ENCODE measurements around the gene CBX8. TPM values are rescaled to one million over a fixed set of nuclear protein-coding genes. Genes with fewer than 3 reads are reported as not detected.

Gene CBX8
- total and polyA plus RNA-seq, 2 of the 13 experiments (the other 11 are each of a cell fraction or from before 2014, with no cell fraction given): 0.34 to 12.6 TPM

DNA sequence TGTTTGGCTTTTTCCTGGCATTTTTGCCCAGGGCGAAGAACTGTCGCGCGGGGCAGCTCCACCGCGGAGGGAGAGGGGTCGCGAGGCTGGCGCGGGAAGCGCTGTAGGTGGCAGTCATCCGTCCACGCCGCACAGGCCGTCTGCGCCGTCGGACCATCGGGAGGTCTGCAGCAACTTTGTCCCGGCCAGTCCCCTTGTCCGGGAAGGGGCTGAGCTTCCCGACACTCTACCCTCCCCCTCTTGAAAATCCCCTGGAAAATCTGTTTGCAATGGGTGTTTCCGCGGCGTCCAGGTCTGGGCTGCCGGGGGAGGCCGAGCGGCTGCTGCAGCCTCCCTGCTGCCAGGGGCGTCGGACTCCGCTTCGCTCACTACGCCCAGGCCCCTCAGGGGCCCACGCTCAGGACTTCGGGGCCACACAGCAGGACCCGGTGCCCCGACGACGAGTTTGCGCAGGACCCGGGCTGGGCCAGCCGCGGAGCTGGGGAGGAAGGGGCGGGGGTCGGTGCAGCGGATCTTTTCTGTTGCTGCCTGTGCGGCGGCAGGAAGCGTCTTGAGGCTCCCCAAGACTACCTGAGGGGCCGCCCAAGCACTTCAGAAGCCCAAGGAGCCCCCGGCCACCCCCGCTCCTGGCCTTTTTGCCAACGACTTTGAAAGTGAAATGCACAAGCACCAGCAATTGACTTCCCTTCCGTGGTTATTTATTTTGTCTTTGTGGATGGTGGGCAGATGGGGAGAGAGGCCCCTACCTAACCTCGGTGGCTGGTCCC lies 44.7 kb upstream of the CBX8 start:
- FAIRE-seq (no peak), ATAC-seq (no peak), DNase-seq (ENCODE audit: low spot score) (no peak)
- H3K4me1 ChIP-seq (ENCODE audit: insufficient read depth, low read length): peaks cover 66% of the 10 kb centered on the region
- H3K4me2 ChIP-seq (ENCODE audit: low read depth, low read length): 0 out of 2 replicates have a peak overlapping the region, but pooled peaks have one; percentile 18
- H3K36me3 ChIP-seq (replicated peaks in 1 of 2; ENCODE audit: control insufficient read depth in 1 of 2, insufficient read depth in 2 of 2, low read length in 2 of 2): peaks cover 0 to 5% of the 10 kb centered on the region in 2 experiments; a peak in 3 of 5 replicates
- intact Hi-C loops (cut with micrococcal nuclease; ENCODE audit: unreplicated experiment): no loop called here
- in situ Hi-C loops (cut with HindIII; ENCODE audit: extremely low pct_ligation_motif_present, low pct_unique_long_range_greater_than_20kb): loop anchor here (5.0 kb wide), 1 partner anchor 86 kb away; no protein-coding TSS in a partner anchor
- no TSS peak for BruUV-seq (replicated peaks)
- peaks cover 21% of the 10 kb centered on the region for H4K20me1 ChIP-seq (ENCODE audit: insufficient read depth, low read length)
- H3K27me3 ChIP-seq (ENCODE audit: control insufficient read depth in 1 of 2, insufficient read depth in 2 of 2, low read length in 2 of 2): no peaks in the 10 kb centered on the region; a peak in 1 of 5 replicates
- H3K9me3 ChIP-seq (ENCODE audit: low read length): no peaks in the 10 kb centered on the region
- H2AFZ ChIP-seq (ENCODE audit: low read length): no peak overlapping the region
- H3K4me3 ChIP-seq (replicated peaks in 1 of 3; ENCODE audit: insufficient read depth in 1 of 3, low read depth in 2 of 3, low read length in 3 of 3): no peak overlapping the region; a peak in 1 of 6 replicates
- H3K9ac ChIP-seq (ENCODE audit: insufficient read depth, low read depth, low read length): no peak overlapping the region
- CTCF ChIA-PET (ENCODE audit: low intra/inter-chr PET ratio, low total read pairs): no interaction called here
- H3K79me2 ChIP-seq (ENCODE audit: insufficient read depth, low read length): peaks cover 21% of the 10 kb centered on the region
- 71% methylated on average over 48 of the region's 55 CpGs for WGBS (ENCODE audit: low lambda C conversion rate)
- no peak overlapping the region for H3K27ac ChIP-seq (ENCODE audit: extremely low read length, insufficient read depth, low read length)
- POLR2A ChIA-PET: interaction anchor here (0.7 to 9.7 kb wide), 9 partner anchors 8 to 149 kb away, joined by 3 to 333 read pairs (median 4); partner anchors contain the start of gene CBX8
- TF ChIP-seq ZNF431 (CRISPR knock-in tag; IDR thresholded peaks at IDR 0.05; ENCODE audit: borderline replicate concordance, low read depth): no peak
- TF ChIP-seq, protein P1, sequence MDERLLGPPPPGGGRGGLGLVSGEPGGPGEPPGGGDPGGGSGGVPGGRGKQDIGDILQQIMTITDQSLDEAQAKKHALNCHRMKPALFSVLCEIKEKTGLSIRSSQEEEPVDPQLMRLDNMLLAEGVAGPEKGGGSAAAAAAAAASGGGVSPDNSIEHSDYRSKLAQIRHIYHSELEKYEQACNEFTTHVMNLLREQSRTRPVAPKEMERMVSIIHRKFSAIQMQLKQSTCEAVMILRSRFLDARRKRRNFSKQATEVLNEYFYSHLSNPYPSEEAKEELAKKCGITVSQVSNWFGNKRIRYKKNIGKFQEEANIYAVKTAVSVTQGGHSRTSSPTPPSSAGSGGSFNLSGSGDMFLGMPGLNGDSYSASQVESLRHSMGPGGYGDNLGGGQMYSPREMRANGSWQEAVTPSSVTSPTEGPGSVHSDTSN (CRISPR knock-in tag; IDR thresholded peaks at IDR 0.05): no peak
- no peak for TF ChIP-seq HCFC1 (IDR thresholded peaks at IDR 0.05; ENCODE audit: low read depth, low read length)
- no peak for TF ChIP-seq ZNF263 (CRISPR knock-in tag; IDR thresholded peaks at IDR 0.05)
- TF ChIP-seq ZNF30 (CRISPR knock-in tag; IDR thresholded peaks at IDR 0.05): no peak
- no peak for TF ChIP-seq STAT5B (CRISPR knock-in tag; IDR thresholded peaks at IDR 0.05)
- TF ChIP-seq, protein P2, sequence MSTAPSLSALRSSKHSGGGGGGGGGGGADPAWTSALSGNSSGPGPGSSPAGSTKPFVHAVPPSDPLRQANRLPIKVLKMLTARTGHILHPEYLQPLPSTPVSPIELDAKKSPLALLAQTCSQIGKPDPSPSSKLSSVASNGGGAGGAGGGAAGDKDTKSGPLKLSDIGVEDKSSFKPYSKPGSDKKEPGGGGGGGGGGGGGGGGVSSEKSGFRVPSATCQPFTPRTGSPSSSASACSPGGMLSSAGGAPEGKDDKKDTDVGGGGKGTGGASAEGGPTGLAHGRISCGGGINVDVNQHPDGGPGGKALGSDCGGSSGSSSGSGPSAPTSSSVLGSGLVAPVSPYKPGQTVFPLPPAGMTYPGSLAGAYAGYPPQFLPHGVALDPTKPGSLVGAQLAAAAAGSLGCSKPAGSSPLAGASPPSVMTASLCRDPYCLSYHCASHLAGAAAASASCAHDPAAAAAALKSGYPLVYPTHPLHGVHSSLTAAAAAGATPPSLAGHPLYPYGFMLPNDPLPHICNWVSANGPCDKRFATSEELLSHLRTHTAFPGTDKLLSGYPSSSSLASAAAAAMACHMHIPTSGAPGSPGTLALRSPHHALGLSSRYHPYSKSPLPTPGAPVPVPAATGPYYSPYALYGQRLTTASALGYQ (CRISPR knock-in tag; IDR thresholded peaks at IDR 0.05): no peak
- TF ChIP-seq HMG20A (CRISPR knock-in tag; IDR thresholded peaks at IDR 0.05; ENCODE audit: borderline replicate concordance): no peak
- TF ChIP-seq ARNT2 (CRISPR knock-in tag; IDR thresholded peaks at IDR 0.05; ENCODE audit: low read depth): peak; percentile 46; the same call in 1 of the 2 replicates
- TF ChIP-seq PTBP1 (IDR thresholded peaks at IDR 0.05; ENCODE audit: low read depth, low read length, poor library complexity, severe bottlenecking): peak; percentile 47
- TF ChIP-seq NCOA2 (CRISPR knock-in tag; IDR thresholded peaks at IDR 0.05): peak; percentile 77
- no peak for TF ChIP-seq WIZ (CRISPR knock-in tag; IDR thresholded peaks at IDR 0.05)
- TF ChIP-seq ZNF569 (CRISPR knock-in tag; IDR thresholded peaks at IDR 0.05; ENCODE audit: borderline replicate concordance): no peak
- TF ChIP-seq HNRNPK (IDR thresholded peaks at IDR 0.05; ENCODE audit: low read depth, low read length, poor library complexity, severe bottlenecking): no peak
- TF ChIP-seq ZNF674 (CRISPR knock-in tag; IDR thresholded peaks at IDR 0.05; ENCODE audit: low read depth): no peak
- TF ChIP-seq ZNF543 (CRISPR knock-in tag; IDR thresholded peaks at IDR 0.05): no peak
- TF ChIP-seq ZNF550 (CRISPR knock-in tag; IDR thresholded peaks at IDR 0.05; ENCODE audit: borderline replicate concordance): no peak
- TF ChIP-seq, protein P3, sequence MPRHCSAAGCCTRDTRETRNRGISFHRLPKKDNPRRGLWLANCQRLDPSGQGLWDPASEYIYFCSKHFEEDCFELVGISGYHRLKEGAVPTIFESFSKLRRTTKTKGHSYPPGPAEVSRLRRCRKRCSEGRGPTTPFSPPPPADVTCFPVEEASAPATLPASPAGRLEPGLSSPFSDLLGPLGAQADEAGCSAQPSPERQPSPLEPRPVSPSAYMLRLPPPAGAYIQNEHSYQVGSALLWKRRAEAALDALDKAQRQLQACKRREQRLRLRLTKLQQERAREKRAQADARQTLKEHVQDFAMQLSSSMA (CRISPR knock-in tag; IDR thresholded peaks at IDR 0.05): no peak
- no peak for TF ChIP-seq PCBP1 (IDR thresholded peaks at IDR 0.05; ENCODE audit: borderline replicate concordance, low read depth, low read length)

Data from HepG2 (cell line).